GM18868 (cell line): ENCODE data around the gene GCN1.
"Not testable (repeated sequence)": the region's sequence is repeated elsewhere in the genome, so short reads cannot be mapped to it uniquely, and the experiment has no call there.

Experiments
- ATAC-seq: cut with Tn5 transposase; IDR thresholded peaks from one replicate; pipeline ENCODE4 v1.9.1; 2021; ENCODE audit warnings: mild to moderate bottlenecking, moderate library complexity; ENCODE audit not compliant: unreplicated experiment

The GCN1 gene, protein sequence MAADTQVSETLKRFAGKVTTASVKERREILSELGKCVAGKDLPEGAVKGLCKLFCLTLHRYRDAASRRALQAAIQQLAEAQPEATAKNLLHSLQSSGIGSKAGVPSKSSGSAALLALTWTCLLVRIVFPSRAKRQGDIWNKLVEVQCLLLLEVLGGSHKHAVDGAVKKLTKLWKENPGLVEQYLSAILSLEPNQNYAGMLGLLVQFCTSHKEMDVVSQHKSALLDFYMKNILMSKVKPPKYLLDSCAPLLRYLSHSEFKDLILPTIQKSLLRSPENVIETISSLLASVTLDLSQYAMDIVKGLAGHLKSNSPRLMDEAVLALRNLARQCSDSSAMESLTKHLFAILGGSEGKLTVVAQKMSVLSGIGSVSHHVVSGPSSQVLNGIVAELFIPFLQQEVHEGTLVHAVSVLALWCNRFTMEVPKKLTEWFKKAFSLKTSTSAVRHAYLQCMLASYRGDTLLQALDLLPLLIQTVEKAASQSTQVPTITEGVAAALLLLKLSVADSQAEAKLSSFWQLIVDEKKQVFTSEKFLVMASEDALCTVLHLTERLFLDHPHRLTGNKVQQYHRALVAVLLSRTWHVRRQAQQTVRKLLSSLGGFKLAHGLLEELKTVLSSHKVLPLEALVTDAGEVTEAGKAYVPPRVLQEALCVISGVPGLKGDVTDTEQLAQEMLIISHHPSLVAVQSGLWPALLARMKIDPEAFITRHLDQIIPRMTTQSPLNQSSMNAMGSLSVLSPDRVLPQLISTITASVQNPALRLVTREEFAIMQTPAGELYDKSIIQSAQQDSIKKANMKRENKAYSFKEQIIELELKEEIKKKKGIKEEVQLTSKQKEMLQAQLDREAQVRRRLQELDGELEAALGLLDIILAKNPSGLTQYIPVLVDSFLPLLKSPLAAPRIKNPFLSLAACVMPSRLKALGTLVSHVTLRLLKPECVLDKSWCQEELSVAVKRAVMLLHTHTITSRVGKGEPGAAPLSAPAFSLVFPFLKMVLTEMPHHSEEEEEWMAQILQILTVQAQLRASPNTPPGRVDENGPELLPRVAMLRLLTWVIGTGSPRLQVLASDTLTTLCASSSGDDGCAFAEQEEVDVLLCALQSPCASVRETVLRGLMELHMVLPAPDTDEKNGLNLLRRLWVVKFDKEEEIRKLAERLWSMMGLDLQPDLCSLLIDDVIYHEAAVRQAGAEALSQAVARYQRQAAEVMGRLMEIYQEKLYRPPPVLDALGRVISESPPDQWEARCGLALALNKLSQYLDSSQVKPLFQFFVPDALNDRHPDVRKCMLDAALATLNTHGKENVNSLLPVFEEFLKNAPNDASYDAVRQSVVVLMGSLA (N-terminal part only)

DNA sequence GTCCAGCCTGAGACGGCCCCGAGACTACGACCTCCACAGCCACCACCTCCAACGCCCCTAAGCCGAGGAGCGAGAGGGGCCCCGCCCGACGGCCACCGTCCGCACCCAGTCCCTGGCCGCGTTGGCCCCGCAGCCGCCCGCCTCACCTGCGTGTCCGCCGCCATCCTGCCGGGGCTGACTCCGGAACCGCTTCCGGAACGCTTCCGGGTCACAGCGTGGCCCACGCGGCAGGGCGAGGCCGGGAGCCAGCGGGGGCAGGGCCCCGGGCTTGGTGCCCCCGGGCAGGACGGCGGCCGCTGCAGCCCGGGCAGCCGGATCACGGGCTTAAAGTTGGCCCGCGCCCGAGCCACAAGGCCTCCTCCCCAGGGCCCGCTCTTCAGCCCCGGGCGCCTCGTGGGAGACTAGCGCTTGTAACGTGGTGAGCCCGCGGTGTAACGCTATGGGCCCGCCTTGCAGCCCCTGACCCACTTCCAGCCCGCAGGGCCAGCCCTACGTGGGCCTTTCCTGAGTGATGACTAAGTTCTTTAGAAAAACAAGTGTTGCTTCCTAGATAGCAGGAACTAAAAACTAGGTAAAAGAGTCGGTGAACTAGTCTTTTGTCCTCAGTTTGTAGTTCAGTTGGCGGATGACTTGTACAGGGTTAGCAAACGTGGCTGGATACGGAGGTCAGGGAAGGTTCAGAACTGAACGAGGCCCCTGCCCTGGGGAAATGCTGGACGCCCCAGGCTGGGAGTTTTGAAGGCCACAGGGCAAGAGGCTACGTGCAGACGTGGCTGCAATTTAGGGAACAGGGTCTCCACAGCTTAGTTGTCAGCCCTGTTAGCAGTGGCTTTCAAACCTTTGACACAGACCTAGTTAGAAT, at the start of gene GCN1:
Gene GCN1, minus strand, starts transcription at position 182 of the 862 bp plus-strand sequence. Its CDS starts 18 bp downstream, at position 164.
- ATAC-seq: peak; percentile 77

DNA sequence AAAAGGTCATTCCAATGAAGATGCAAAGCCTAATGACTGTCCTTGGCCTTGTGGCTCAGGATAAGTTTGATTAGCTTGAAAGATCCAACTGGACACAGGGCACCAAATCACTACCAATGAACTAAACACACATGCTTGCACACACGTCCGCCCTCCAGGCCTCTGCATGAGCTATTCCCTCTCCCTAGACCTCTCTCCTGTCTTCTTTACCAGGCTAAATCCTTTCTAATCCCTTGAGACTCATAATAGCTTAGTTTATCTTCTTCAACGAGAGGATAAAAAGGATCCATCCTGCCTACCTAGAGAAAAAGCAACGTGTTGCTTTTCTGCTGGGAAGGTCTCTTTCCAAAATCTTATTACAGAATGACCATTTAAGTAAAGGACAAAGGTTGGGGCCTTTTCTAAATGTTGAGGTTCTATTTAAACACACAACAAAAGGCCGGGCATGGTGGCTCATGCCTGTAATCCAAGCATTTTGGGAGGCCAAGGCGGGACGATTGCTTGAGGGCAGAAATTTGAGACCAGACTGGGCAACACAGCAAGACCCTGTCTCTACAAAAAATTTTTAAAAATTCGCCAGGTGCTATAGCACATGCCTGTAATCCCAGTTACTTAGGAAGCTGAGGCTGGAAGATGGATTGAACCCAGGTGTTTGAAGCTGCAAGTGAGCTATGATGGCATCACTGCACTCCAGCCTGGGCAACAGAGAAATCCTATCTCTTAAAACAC, 48.6 kb upstream of the GCN1 start:
- no peak for ATAC-seq

DNA sequence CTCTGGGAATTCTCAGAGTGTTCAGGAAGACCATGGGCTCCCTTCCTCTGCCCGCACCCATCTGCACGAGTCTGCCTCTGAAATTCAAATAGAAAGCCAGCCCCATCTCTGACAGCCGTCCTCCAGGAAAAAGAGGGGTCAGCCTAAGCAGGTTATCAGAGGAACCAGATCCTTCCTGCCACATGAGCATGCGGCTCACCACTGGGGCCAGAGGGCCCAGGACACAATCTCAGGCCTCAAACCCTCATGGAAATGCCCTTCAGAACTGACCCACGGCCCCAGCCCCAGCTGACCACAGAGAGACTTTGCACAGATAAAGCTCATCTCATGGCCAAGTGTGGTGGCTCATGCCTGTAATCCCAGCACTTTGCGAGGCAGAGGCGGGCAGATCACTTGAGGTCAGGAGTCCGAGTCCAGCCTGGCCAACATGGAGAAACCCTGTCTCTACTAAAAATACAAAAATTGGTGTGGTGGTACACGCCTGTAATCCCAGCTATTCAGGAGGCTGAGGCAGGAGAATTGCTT, 47.8 kb upstream of the GCN1 start:
- ATAC-seq: no peak

DNA sequence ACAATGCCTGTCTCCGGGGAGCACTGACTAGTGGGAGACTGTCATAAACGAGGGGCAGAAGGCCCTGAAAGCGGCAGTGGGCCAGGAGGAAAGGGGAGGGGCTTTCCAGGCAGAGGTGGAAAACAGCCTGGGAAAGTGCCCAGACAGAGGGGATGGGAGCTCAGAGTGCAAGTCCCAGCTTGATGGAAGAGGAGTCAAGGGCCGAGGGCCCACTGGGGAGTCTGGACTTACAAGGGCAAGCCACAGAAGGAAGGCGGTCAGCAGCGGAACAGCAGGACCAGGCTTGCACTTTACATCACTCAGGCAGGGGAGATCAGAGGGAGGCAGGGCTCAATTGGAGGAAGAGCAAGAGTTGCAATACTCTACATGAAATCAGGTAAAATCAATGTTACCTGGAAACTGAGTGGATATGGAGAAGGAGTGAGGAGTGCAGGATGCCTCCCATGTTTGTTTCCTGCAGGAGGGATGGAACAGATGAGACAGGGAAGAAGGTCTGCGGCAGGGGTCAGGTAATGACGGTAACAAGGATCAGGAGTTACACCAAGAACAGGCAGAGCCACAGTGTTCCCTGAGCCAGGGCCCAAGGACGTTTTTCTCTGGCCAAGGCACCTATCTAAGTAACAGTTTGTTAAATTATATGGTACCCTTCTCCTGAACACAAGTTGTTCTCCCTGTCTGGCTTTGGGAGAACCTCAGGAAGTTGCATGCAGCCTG, 47.2 kb upstream of the GCN1 start:
- ATAC-seq: no peak

DNA sequence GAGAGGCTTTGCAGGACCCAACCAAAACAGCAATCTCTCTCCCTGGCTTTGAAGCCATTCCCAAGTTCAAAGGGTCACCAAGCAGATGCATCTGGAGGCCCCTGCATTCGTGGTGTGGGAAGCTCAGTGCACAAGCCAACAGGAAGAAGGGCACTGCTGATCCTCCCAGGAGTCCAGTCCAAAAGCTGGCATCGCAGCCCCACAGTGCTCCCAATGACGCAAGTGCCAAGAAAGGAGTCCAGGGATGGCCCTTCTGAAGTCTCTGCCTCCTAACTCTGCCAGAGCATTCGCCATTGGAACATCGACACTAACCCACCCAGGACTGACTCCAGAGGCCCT, 45.9 kb upstream of the GCN1 start:
- ATAC-seq: no peak

DNA sequence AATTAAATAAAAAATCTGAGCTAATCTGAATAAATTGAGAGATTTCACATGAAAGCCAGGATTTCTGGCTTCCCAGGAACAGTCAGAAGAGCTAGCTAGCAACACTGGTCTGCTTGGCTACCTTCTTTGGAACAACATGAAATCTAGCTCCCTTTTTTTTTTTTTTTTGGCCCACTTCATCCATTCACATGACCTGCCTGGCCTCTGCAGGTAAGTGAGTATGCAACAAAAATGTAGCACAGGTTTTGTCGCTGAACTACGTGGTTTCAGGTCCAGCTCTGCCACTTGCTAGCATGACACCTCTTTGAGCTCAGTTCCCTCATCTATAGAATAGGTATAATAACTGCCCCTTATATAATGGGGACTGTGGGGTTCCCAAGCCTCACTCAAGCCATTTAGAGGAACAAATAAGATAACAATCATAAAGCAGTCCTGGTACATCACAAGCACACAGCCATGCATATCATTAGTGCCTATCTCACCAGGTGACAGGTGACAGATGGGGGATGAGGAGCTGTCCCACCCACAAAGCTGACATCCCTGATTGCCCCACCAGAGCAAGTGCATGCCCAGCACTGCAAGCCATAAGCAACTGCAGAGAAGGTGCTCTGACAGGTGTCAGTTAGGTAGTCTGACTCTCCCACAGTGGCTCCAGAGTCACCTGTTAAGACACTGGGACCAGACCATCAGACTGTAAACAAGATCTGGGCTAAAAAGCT, 45.4 kb upstream of the GCN1 start:
- no peak for ATAC-seq

DNA sequence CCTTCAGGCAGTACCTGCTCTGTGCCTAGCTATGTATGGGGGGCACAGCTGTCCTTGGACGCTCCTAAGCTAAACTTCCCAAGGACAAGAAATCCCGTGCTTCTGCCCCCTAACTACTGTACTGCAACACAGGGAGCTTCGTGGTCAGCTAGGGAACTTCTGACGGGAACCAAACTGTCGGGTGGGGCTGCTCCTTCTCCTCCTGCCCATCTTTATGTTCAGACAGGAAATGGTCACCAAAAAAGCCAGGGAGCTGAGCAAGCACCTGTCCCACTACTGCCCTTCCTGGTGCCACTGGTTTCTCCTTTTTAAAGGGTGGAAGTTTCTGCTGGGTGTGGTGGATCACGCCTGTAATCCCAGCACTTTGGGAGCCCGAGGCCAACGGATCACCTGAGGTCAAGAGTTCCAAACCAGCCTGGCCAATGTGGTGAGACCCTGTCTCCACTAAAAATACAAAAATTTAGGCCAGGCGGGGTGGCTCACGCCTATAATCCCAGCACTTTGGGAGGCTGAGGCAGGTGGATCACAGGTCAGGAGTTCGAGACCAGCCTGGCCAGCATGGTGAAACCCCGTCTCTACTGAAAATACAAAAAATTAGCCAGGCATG, 44.4 kb upstream of the GCN1 start:
- no peak for ATAC-seq

DNA sequence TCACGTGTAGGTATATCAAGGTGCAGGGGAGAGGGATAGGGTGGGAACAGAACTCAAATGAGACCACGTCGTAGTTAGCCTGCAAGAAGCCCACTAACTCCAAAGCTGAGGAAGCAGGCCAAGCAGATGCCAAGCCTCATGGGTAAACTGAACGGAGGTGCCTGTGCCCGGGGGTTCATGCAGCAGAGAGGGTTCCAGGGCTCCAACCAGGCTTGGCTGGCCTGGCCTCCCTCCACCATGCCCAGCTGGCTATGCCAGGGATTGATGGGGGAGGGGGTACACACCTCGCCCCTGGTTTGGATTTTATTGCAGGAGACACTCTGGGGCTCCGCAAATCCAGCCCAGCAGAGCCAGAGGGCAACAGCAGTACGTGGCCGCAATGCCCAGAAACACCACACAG, 43.7 kb upstream of the GCN1 start:
- no peak for ATAC-seq

DNA sequence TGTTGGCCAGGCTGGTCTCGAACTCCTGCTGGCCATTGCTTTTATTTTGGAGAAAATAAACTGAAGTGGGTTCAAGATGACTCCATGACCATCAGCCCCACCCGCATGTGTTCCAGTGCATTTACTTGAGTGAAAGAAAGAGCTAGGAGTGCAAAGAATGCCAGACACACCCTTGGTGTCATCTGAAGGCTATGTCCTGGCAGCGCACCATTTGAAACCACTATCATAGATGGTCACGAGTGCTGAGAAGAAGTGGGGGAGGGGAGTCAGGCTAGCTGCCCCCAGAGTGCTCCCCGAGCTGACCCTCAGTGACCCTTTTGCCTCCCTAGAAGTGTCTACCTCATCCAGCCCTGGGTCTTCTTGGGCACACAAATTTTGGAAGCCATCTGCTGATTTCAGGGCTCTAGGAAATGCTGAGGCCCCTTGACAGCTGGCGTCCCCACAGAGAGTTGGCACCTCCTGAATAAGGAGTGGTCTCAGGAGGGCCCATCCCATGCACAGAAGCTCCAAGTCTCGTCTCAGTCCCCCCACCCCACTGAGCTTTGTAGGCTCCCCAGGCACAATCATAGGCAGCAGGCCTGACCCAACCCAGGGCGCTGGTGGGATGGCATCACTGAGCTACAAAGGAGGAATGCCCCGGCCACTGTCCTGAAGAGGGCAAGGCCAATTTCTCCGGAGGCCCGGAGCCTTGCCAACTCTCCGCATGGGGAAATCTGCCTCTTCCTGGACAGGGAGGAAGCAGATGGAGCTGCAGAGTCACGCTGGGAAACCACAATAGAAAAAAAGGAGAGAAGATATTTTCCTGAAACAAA, 43.1 kb upstream of the GCN1 start:
- ATAC-seq: no peak

DNA sequence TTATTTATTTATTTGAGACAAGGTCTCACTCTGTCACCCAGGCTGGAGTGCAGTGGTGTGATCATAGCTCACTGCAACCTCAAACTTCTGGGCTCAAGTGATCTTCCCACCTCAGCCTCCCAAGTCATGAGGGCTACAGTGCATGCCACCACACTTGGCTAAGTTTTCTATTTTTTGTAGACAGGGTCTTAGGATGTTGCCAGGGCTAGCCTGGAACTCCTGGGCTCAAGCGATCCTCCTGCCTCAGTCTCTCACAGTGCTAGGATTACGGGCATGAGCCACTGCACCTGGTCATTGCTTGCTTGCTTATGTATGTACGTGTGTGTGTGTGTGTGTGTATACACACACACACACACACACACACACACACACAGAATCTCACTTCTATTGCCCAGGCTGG, 42.3 kb upstream of the GCN1 start:
- ATAC-seq: not testable (repeated sequence)

DNA sequence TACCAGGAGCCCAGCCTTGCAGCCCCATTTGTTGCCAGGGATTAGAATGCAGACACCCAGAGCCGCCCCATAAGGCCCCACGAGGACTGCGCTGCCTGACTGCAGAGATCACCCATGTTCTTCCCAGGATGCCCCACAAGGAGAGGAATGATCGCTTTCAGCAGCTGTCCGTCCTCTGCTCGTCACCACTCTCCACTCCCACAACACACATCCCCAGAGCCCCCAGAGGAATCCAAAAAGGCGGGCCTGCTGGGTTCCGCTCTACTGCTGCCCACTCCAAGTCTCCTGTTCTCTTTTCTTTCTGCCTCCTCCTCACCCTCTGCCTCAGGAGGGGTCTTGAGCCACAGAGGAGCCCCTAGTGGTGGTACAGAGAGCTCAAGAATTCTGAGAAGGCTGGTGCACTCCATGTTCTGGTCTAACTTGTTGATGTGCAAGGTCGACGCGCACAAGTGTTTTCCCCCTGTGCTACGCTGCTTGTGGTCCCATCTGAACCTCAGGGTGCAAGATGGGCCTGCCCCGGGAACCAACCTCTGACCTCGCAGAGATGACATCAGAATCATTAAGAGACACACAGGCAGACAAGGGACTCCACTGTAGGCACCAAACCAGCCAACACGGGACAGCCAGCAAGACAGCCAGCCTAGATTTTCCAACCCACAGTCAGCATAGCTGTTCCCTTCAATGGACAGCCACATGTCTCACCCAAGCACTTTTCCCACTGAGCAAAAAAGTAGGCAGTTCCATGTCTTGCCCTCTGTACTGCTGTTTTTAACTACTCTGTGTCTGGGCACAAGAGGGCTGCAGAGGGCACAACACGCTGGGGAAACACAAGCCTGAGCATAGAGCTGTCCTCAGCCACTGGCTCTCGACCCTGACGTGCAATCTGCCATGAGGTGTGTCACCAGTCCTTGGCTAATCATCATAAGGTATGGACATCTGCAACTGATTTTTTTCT, 41.1 kb upstream of the GCN1 start:
- no peak for ATAC-seq

DNA sequence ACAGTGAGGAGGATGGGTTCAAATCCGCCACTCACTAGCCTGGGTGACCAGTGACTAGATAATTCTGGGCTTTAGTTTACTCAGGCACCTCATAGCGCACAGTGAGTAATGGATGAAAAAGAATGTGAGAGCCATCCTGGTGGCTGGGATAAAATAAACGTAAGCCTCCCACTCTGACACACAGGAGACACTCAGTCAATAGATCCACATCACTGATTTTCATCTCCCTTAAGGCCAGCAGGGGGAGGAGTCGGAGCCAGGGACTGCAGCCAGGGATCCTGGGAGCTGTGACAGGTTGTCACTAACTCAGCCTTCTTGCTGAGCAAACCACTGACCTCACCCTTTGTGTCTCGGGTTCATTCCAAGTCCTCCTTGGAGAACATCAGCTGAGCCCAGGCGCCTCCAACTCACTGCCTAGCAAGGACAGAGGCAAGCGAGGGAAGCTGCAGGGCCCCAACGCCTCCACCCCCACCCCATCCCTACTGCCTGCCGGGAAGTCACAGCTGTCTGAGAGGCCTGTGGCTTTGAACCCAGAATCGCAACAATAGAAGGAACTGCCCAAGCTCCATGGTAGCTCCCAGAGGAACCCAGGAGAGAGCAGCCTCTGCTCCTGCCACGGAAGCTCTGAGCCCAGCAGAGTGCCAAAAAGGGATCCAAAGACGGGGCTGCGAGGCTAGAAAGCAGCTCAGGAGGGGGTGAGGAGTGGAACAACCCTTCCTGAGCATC, 40.3 kb upstream of the GCN1 start:
- no peak for ATAC-seq

DNA sequence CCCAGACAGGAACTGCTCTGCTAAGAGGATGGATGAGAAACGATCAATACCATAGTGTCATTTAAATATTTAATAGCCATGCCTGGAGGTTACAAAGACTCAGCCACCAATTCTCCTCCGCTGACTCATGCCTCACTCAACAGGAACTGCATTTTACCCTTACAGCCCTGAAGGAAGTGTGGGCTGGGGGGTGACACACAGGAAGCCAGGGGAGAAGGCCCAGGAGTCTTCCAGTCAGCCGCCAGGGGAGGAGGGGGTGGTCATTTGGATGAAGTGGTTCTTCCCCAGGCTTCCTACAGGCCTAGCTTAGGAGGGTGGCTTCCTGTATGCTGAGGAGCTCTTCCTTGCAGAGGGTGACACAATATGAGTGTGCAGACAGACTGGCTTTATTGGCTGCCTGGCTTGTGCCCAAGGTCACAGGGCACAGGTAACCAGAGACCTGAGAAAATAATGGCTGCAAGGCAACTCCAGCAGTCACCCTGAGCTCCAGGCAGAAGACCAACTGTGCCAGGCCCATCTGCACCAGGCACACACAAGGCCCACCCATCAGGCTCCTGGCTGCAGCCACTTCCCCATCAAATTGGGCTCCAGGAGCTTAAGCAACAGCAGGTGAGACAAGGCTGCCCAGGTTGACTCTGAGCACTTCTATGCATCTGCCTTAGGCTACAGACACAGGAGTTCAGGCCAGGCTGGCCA, 36.9 kb upstream of the GCN1 start:
- ATAC-seq: no peak

DNA sequence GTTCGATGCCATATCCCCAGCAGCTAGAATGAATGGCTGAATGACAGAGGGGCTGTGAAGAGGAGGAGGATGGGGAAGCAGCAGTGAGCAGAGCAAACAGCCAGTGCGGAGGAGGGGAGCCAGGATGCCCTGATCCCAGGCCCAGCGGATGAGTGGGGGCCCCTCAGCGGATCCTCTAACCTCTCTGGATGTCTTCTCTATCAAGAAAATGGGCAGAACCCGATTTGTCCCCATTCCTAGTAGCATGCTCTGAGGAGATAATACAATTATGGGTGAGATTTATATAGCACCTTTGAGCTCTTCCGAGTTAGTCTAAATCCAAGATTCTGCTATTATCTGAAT, 36.4 kb upstream of the GCN1 start:
- ATAC-seq: no peak
